ENCODE measurements around the gene DTNBP1.
A peak's percentile ranks its signal among the peaks of the same experiment; 100 is the strongest.

DTNBP1 gene

GRCh38 chr6:15662326-15663129 is at the start of gene DTNBP1:
TSS of gene DTNBP1 (minus strand) at chr6:15663028. CDS start at chr6:15662869, 159 bp downstream.
- H3K36me3 ChIP-seq (ENCODE audit: control insufficient read depth, insufficient read depth, low read length): no peaks in the 10 kb centered on the region
- H3K4me3 ChIP-seq (ENCODE audit: low read depth, low read length): peak within 1 kb of the TSS; percentile 83
- H3K27me3 ChIP-seq (ENCODE audit: control insufficient read depth, insufficient read depth, low read length): peaks cover 24% of the 10 kb centered on the region
- peaks cover 3% of the 10 kb centered on the region for H3K4me1 ChIP-seq (ENCODE audit: control insufficient read depth, insufficient read depth, low read length)
- H3K9me3 ChIP-seq (ENCODE audit: control insufficient read depth, insufficient read depth, low read length): no peaks in the 10 kb centered on the region
- H3K9ac ChIP-seq (ENCODE audit: low read depth, low read length): peak within 1 kb of the TSS; percentile 82

GRCh38 chr6:15709651-15710269 is 46.9 kb upstream of the DTNBP1 start:
- Histone ChIP-seq H3K27me3 (ENCODE audit: control insufficient read depth, insufficient read depth, low read length) (no peaks in the 10 kb centered on the region), H3K4me3 (ENCODE audit: low read depth, low read length) (no peak overlapping the region), H3K36me3 (ENCODE audit: control insufficient read depth, insufficient read depth, low read length) (no peaks in the 10 kb centered on the region), H3K4me1 (ENCODE audit: control insufficient read depth, insufficient read depth, low read length) (no peaks in the 10 kb centered on the region), H3K9me3 (ENCODE audit: control insufficient read depth, insufficient read depth, low read length) (no peaks in the 10 kb centered on the region), H3K9ac (ENCODE audit: low read depth, low read length) (no peak overlapping the region)

GRCh38 chr6:15708231-15708630 is 45.4 kb upstream of the DTNBP1 start:
- Histone ChIP-seq H3K4me3 (ENCODE audit: low read depth, low read length) (no peak overlapping the region), H3K9ac (ENCODE audit: low read depth, low read length) (no peak overlapping the region), H3K4me1 (ENCODE audit: control insufficient read depth, insufficient read depth, low read length) (no peaks in the 10 kb centered on the region), H3K9me3 (ENCODE audit: control insufficient read depth, insufficient read depth, low read length) (no peaks in the 10 kb centered on the region), H3K27me3 (ENCODE audit: control insufficient read depth, insufficient read depth, low read length) (no peaks in the 10 kb centered on the region), H3K36me3 (ENCODE audit: control insufficient read depth, insufficient read depth, low read length) (no peaks in the 10 kb centered on the region)

GRCh38 chr6:15705981-15706380 is 43.2 kb upstream of the DTNBP1 start:
- no peak overlapping the region for H3K4me3 ChIP-seq (ENCODE audit: low read depth, low read length)
- no peak overlapping the region for H3K9ac ChIP-seq (ENCODE audit: low read depth, low read length)
- H3K36me3 ChIP-seq (ENCODE audit: control insufficient read depth, insufficient read depth, low read length): no peaks in the 10 kb centered on the region
- H3K27me3 ChIP-seq (ENCODE audit: control insufficient read depth, insufficient read depth, low read length): no peaks in the 10 kb centered on the region
- H3K4me1 ChIP-seq (ENCODE audit: control insufficient read depth, insufficient read depth, low read length): no peaks in the 10 kb centered on the region
- H3K9me3 ChIP-seq (ENCODE audit: control insufficient read depth, insufficient read depth, low read length): no peaks in the 10 kb centered on the region

- no peaks in the 10 kb centered on the region for H3K4me1 ChIP-seq (ENCODE audit: control insufficient read depth, insufficient read depth, low read length)
- no peak overlapping the region for H3K9ac ChIP-seq (ENCODE audit: low read depth, low read length)
- no peaks in the 10 kb centered on the region for H3K9me3 ChIP-seq (ENCODE audit: control insufficient read depth, insufficient read depth, low read length)
- H3K27me3 ChIP-seq (ENCODE audit: control insufficient read depth, insufficient read depth, low read length): no peaks in the 10 kb centered on the region
- H3K36me3 ChIP-seq (ENCODE audit: control insufficient read depth, insufficient read depth, low read length): no peaks in the 10 kb centered on the region
- H3K4me3 ChIP-seq (ENCODE audit: low read depth, low read length): no peak overlapping the region
These were observed 35.6 kb upstream of the DTNBP1 start for GRCh38 chr6:15698471-15698870.

GRCh38 chr6:15697895-15698294 is 35.1 kb upstream of the DTNBP1 start:
- Histone ChIP-seq H3K27me3 (ENCODE audit: control insufficient read depth, insufficient read depth, low read length) (no peaks in the 10 kb centered on the region), H3K9ac (ENCODE audit: low read depth, low read length) (no peak overlapping the region), H3K36me3 (ENCODE audit: control insufficient read depth, insufficient read depth, low read length) (no peaks in the 10 kb centered on the region), H3K9me3 (ENCODE audit: control insufficient read depth, insufficient read depth, low read length) (no peaks in the 10 kb centered on the region), H3K4me3 (ENCODE audit: low read depth, low read length) (no peak overlapping the region), H3K4me1 (ENCODE audit: control insufficient read depth, insufficient read depth, low read length) (no peaks in the 10 kb centered on the region)

GRCh38 chr6:15691250-15691869 is 28.5 kb upstream of the DTNBP1 start:
- no peaks in the 10 kb centered on the region for H3K36me3 ChIP-seq (ENCODE audit: control insufficient read depth, insufficient read depth, low read length)
- H3K4me1 ChIP-seq (ENCODE audit: control insufficient read depth, insufficient read depth, low read length): no peaks in the 10 kb centered on the region
- no peak overlapping the region for H3K9ac ChIP-seq (ENCODE audit: low read depth, low read length)
- peaks cover 4% of the 10 kb centered on the region for H3K27me3 ChIP-seq (ENCODE audit: control insufficient read depth, insufficient read depth, low read length)
- H3K9me3 ChIP-seq (ENCODE audit: control insufficient read depth, insufficient read depth, low read length): no peaks in the 10 kb centered on the region
- H3K4me3 ChIP-seq (ENCODE audit: low read depth, low read length): no peak overlapping the region

- no peak overlapping the region for H3K9ac ChIP-seq (ENCODE audit: low read depth, low read length)
- H3K4me3 ChIP-seq (ENCODE audit: low read depth, low read length): no peak overlapping the region
- no peaks in the 10 kb centered on the region for H3K9me3 ChIP-seq (ENCODE audit: control insufficient read depth, insufficient read depth, low read length)
- H3K36me3 ChIP-seq (ENCODE audit: control insufficient read depth, insufficient read depth, low read length): no peaks in the 10 kb centered on the region
- H3K4me1 ChIP-seq (ENCODE audit: control insufficient read depth, insufficient read depth, low read length): no peaks in the 10 kb centered on the region
- H3K27me3 ChIP-seq (ENCODE audit: control insufficient read depth, insufficient read depth, low read length): peaks cover 4% of the 10 kb centered on the region
These were observed 27.7 kb upstream of the DTNBP1 start for GRCh38 chr6:15690510-15690909.

GRCh38 chr6:15689586-15690482 is 27.0 kb upstream of the DTNBP1 start:
- no peaks in the 10 kb centered on the region for H3K9me3 ChIP-seq (ENCODE audit: control insufficient read depth, insufficient read depth, low read length)
- no peaks in the 10 kb centered on the region for H3K4me1 ChIP-seq (ENCODE audit: control insufficient read depth, insufficient read depth, low read length)
- H3K36me3 ChIP-seq (ENCODE audit: control insufficient read depth, insufficient read depth, low read length): no peaks in the 10 kb centered on the region
- H3K4me3 ChIP-seq (ENCODE audit: low read depth, low read length): no peak overlapping the region
- H3K27me3 ChIP-seq (ENCODE audit: control insufficient read depth, insufficient read depth, low read length): peaks cover 4% of the 10 kb centered on the region
- H3K9ac ChIP-seq (ENCODE audit: low read depth, low read length): no peak overlapping the region

GRCh38 chr6:15685619-15686018 is 22.8 kb upstream of the DTNBP1 start:
- Histone ChIP-seq H3K27me3 (ENCODE audit: control insufficient read depth, insufficient read depth, low read length) (no peaks in the 10 kb centered on the region), H3K4me3 (ENCODE audit: low read depth, low read length) (no peak overlapping the region), H3K36me3 (ENCODE audit: control insufficient read depth, insufficient read depth, low read length) (no peaks in the 10 kb centered on the region), H3K9ac (ENCODE audit: low read depth, low read length) (no peak overlapping the region), H3K9me3 (ENCODE audit: control insufficient read depth, insufficient read depth, low read length) (no peaks in the 10 kb centered on the region), H3K4me1 (ENCODE audit: control insufficient read depth, insufficient read depth, low read length) (no peaks in the 10 kb centered on the region)
